HEK293 (cell line): ENCODE measurements around the gene OLIG1.

ENCODE experiments used
- BCL11A ChIP-seq: fragments of 450-650 bp; formaldehyde crosslinking; IDR thresholded peaks from 2 replicates; pipeline ENCODE4 v1.5.1; 2016; ENCODE audit warnings: low read depth, missing biosample characterization, missing genetic modification characterization
- CTCF ChIP-seq: fragments of 450-650 bp; formaldehyde crosslinking; IDR thresholded peaks from 2 replicates; pipeline ENCODE4 v1.5.1; 2016; ENCODE audit warnings: missing biosample characterization, missing genetic modification characterization
- GLI4 ChIP-seq: fragments of 450-650 bp; formaldehyde crosslinking; IDR thresholded peaks from 2 replicates; pipeline ENCODE4 v1.5.1; 2016; ENCODE audit warnings: missing biosample characterization, missing genetic modification characterization
- HOXD13 ChIP-seq: sonication (generic); formaldehyde crosslinking; IDR thresholded peaks from 2 replicates; pipeline ENCODE4 v1.8.0; 2022; ENCODE audit warnings: missing genetic modification reagents, borderline replicate concordance
- IKZF3 ChIP-seq: fragments of 450-650 bp; IDR thresholded peaks from 2 replicates; pipeline ENCODE4 v1.5.0; 2018; ENCODE audit warnings: missing biosample characterization, mild to moderate bottlenecking, missing genetic modification characterization, moderate library complexity
- SALL2 ChIP-seq: fragments of 450-650 bp; formaldehyde crosslinking; IDR thresholded peaks from 2 replicates; pipeline ENCODE4 v1.5.0; 2017; ENCODE audit warnings: missing biosample characterization, mild to moderate bottlenecking, missing genetic modification characterization, borderline replicate concordance
- TCF7L2 ChIP-seq: IDR thresholded peaks from 2 replicates; pipeline ENCODE4 v1.6.1; 2011; ENCODE audit warnings: low read depth, mild to moderate bottlenecking, inconsistent platforms, low read length, moderate library complexity, borderline replicate concordance
- YY1 ChIP-seq: fragments of 450-650 bp; formaldehyde crosslinking; IDR thresholded peaks from 2 replicates; pipeline ENCODE4 v1.5.1; 2018; ENCODE audit warnings: missing biosample characterization, missing genetic modification characterization
- ZBTB21 ChIP-seq: fragments of 450-650 bp; formaldehyde crosslinking; IDR thresholded peaks from 2 replicates; pipeline ENCODE4 v1.5.1; 2017; ENCODE audit warnings: missing biosample characterization, missing genetic modification characterization
- ZNF157 ChIP-seq: fragments of 450-650 bp; formaldehyde crosslinking; IDR thresholded peaks from 2 replicates; pipeline ENCODE4 v1.5.1; 2016; ENCODE audit warnings: missing biosample characterization, missing genetic modification characterization
- ZNF202 ChIP-seq: fragments of 450-650 bp; formaldehyde crosslinking; IDR thresholded peaks from 2 replicates; pipeline ENCODE4 v1.5.1; 2016; ENCODE audit warnings: missing biosample characterization, missing genetic modification characterization, borderline replicate concordance
- ZNF221 ChIP-seq: fragments of 450-650 bp; formaldehyde crosslinking; IDR thresholded peaks from 2 replicates; pipeline ENCODE4 v1.5.1; 2017; ENCODE audit warnings: missing biosample characterization, missing genetic modification characterization, borderline replicate concordance
- ZNF423 ChIP-seq: fragments of 450-650 bp; formaldehyde crosslinking; IDR thresholded peaks from 2 replicates; pipeline ENCODE4 v1.5.1; 2016; ENCODE audit warnings: missing biosample characterization, missing genetic modification characterization
- TF ChIP-seq, protein P1 (sequence below): IDR thresholded peaks from 2 replicates; pipeline ENCODE4 v1.6.1; 2011; ENCODE audit warnings: mild to moderate bottlenecking, low read depth, low read length, borderline replicate concordance

- no peak for TF ChIP-seq HOXD13 (CRISPR knock-in tag)
- no peak for TF ChIP-seq SALL2
- no peak for TF ChIP-seq BCL11A
- TF ChIP-seq ZBTB21 (tag by site-specific recombination), result no peak
- TF ChIP-seq CTCF, result no peak
- TF ChIP-seq ZNF202 (tag by site-specific recombination), result no peak
- TF ChIP-seq, protein P1, sequence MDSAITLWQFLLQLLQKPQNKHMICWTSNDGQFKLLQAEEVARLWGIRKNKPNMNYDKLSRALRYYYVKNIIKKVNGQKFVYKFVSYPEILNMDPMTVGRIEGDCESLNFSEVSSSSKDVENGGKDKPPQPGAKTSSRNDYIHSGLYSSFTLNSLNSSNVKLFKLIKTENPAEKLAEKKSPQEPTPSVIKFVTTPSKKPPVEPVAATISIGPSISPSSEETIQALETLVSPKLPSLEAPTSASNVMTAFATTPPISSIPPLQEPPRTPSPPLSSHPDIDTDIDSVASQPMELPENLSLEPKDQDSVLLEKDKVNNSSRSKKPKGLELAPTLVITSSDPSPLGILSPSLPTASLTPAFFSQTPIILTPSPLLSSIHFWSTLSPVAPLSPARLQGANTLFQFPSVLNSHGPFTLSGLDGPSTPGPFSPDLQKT, result no peak
- TF ChIP-seq IKZF3 (tag by site-specific recombination), result no peak
- TF ChIP-seq YY1, result no peak
- TF ChIP-seq ZNF157 (tag by site-specific recombination), result no peak
- TF ChIP-seq TCF7L2, result no peak
- no peak for TF ChIP-seq GLI4
- TF ChIP-seq ZNF423 (tag by site-specific recombination), result no peak
- TF ChIP-seq ZNF221 (tag by site-specific recombination), result no peak
These were observed 42.3 kb upstream of the OLIG1 start for GRCh38 chr21:33027401-33028286.
